ENCODE results near the gene TMEM248.
"Not testable (repeated sequence)": the region's sequence is repeated elsewhere in the genome, so short reads cannot be mapped to it uniquely, and the experiment has no call there.

TMEM248 gene, protein sequence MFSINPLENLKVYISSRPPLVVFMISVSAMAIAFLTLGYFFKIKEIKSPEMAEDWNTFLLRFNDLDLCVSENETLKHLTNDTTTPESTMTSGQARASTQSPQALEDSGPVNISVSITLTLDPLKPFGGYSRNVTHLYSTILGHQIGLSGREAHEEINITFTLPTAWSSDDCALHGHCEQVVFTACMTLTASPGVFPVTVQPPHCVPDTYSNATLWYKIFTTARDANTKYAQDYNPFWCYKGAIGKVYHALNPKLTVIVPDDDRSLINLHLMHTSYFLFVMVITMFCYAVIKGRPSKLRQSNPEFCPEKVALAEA
- 149 to 161 reads per million in 2 donors for total RNA-seq

DNA sequence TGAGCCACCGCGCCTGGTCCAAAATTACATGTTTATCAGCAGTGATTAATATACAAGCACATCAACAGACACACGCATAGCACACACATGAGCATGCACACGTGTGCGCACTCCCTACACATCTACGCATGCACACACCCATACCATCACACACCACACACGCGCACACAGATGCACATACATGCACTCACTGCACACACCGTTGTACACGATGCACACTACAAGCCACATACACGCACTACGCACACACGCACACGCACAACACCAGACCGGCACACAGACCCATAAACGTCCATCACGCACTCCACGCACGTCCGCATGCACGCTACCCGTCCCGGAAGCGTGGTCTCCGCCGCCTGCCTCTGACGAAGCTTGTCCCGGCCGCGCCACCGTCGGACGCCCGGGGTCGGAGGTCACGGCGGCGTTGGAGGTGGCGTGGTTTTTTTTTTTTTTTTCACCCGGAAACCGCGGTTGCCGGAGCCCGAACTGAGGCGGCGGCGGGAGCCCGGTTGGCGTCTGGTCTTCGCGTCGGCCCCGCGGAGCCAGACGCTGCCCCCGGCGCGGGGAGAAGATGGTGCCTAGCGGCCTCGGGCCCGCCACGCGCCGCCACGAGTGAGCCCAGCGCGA lies at the start of gene TMEM248:
TMEM248 (plus strand) TSS at position 457 of the 627 bp plus-strand sequence. CDS start 20,641 bp downstream, outside the sequence.
- DNase-seq = peak; percentile 90

DNA sequence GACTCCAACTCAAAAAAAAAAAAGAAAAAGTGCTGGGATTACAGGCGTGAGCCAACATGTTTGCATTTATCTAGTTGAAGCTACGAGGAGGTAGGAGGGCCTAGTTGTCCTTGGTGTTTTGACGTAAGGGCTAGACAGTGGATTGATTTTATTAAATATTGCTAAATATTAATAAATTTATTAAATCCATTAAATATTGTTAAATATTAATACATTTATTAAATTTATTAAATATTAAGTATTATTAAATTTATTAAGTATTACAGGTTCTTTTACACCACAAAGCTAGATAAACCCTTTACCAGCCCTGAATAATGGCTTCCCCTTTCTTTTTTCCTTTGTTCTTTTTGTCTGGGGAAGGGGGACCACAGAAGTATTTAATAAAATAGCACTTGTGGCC lies 47.5 kb upstream of the TMEM248 start:
- no peak for DNase-seq

DNA sequence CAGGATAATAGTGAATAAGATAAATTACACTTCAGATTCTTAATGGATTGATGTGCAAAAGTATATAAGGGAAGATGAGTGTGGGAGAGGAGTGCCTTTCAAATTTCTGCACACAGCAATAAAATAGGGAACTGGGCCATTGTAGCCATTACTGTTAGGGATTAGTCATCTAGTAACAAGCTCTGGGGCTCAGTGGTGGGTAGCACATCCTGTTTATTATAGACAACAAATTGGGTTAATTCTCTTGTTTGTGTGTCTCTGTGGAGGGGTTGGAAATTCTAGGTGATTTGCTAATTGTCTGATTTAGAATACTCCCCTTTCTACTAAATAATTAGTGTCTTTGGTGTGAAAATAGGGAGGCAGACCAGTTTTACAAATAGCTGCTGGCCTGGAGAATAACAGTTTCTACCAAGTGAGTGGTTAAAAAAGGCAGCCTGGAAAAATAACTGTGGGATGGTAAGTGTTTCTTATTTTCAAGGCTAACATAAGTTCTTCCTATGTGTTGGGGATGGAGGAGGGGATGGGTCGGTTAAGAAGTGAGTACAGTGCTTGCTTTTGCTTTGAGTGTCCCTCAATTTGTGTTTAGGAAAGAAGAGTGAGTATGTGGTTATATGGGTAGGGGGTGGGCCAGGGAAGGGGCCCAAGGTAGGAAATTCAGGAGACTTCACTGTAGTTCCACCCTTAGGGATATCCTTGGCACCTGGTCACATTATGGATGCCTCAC lies 43.3 kb upstream of the TMEM248 start:
- no peak for DNase-seq

DNA sequence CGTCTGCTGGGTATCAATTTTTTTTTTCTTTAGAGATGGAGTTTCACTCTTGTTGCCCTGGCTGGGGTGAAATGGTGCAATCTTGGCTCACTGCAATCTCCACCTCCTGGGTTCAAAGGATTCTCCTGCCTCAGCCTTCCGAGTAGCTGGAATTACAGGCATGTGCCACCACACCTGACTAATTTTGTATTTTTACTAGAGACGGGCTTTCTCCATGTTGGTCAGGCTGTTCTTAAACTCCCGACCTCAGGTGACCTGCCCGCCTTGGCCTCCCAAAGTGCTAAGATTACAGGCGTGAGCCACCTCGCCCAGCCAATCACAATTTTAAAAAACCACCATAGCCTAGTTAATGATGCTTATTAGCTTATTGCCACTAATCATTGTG lies 42.7 kb upstream of the TMEM248 start:
- DNase-seq = not testable (repeated sequence)

DNA sequence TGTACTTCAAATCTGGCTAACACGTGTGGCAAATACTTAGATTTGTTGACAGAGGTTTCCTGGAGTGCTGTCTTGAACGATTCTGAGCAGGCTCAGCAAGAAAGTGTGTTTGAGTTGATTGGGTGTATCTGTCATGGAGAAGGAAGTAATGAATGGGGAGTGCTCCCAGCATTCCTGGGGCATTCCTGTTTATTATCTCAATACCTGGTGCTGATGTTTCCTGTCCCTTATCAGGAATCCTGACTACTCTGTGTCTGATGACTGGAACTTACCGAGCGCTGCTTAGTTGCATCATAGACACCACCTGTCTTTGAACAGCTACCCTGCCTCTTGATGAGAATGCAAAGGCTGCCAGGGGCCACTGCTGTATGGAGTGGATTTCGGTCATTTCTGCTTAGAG lies 41.0 kb upstream of the TMEM248 start:
- DNase-seq = no peak

DNA sequence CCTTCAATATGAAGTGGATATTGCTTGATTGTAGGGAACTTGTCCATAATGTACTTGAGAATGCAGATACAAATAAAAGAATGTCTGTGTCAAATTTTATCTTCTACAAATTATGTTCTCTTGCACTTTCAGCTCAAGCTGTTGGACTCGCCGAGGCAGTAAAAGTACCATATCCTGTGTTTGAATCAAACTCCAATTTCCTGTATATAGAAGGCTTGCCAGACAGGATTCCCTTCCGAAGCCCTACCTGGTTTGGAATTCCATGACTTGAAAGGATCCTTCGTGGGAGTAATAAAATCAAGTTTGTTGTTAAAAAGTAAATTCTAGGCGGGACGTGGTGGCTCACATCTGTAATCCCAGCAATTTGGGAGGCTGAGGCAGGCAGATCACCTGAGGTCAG lies 40.4 kb upstream of the TMEM248 start:
- not testable (repeated sequence) for DNase-seq

DNA sequence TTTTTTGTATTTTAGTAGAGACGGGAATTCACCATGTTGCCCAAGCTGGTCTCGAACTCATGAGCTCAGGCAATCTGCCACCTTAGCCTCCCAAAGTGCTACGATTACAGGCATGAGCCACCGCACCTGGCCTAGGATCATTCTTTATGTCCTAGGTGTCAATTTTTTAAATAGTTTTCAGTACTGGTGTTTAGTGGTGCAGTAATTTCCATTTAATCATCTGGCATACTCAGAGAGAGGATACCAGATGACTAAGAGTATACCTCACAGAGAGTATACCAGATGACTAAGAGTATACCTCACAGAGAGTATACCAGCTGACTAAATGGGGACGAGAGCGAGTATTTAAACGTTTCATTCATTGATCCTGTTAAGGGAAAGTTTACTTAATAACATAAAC lies 37.3 kb upstream of the TMEM248 start:
- no peak for DNase-seq

DNA sequence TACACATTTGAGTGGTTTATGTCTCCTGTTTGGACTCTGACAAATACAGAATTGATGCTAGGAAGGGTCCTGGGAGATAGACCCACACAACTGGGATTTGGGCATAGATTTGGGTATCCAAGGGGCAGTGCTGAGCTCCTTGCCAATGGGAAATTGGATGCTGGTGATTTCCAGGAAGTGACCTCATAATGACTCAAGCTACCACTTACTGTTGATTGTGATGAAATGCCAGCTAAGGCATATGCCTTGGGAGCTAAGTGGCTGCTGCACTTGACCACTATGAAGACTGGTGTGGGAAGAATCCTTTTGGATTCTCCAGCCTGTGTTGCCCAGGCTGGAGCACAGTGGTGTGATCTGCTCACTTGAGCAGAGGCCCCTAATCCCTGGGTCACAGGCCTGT lies 36.5 kb upstream of the TMEM248 start:
- DNase-seq = not testable (repeated sequence)

DNA sequence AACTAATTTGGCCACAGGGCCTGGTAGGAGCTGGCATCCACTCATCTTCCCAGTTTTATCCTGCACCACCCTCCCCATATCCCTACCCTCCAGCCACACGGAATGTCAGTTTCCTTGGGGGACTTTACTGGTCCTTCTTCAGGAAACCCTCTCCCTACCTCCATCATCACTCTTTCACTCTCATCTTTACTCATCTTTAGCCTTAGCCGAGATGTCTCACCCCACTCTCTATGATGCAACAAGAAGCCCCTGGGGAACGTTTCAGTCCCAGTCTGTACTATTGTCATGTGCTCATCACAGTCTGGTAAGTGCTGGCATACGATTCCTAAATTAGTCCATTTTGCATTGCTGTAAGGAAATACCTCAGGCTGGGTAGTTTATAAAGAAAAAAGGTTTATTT lies 34.9 kb upstream of the TMEM248 start:
- no peak for DNase-seq

DNA sequence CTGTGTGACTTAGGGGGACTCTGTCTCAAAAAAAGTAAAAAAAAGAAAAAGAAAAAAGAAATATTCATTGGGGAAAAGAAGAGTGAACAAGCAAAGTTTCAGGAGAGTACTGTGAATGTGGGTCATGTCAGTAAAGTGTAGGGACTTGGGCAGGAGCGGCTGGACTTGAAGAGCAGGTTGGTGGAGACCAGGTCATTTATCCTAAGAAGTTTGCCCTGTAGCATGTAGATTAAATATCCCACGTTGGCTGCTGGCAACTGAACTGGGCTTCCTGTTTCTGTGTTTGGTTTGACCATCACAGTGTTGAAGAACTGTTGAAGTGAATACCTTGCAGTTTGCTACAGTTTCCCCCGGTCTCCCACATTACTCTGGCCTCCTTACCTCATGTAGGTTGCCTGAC lies 32.8 kb upstream of the TMEM248 start:
- not testable (repeated sequence) for DNase-seq

DNA sequence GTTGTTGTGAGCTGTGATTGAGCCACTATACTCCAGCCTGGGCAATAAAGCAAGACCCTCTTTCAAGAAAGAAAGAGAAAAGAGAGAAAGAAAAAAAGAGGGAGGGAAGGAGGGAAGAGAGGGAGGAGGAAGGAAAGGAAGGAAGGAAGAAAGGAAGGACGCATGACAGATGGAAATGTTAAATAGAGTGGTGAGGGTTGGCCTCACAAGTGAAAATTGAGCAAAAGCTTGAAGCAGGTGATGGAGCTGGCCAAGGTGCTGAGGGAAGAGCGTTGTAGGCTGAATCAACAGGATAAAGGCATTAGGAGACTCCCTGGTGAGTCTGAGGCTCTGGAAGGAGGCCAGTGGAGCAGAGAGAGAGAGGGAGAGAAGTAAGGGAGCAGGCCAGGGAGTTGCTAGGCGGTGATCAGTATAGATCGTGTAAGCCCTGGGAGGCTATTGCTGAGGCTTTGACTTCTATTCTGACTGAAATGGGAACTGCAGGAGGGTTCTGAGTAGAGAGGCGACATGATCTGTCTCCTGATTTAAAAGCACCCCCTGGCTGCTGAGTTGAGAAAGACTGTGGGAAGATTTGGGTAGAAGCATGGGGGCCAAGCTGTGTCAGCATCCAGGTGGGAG lies 26.5 kb upstream of the TMEM248 start:
- DNase-seq = no peak

DNA sequence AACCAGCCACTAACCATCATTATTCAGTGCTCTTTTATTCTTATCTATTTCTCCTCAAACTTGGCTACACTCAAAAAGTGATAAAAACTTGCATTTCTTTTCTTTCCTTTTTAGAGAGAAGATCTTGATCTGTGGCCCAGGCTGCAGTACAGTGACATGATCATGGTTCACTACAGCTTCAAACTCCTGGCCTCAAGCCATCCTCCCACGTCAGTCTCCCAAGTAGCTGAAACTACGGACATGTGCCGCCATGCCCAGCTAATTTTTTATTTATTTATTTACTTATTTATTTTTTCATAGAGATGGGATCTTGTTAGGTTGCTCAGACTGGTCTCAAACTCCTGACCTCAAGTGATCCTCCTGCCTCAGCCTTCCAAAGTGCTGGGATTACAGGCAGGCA lies 24.6 kb upstream of the TMEM248 start:
- DNase-seq = no peak

DNA sequence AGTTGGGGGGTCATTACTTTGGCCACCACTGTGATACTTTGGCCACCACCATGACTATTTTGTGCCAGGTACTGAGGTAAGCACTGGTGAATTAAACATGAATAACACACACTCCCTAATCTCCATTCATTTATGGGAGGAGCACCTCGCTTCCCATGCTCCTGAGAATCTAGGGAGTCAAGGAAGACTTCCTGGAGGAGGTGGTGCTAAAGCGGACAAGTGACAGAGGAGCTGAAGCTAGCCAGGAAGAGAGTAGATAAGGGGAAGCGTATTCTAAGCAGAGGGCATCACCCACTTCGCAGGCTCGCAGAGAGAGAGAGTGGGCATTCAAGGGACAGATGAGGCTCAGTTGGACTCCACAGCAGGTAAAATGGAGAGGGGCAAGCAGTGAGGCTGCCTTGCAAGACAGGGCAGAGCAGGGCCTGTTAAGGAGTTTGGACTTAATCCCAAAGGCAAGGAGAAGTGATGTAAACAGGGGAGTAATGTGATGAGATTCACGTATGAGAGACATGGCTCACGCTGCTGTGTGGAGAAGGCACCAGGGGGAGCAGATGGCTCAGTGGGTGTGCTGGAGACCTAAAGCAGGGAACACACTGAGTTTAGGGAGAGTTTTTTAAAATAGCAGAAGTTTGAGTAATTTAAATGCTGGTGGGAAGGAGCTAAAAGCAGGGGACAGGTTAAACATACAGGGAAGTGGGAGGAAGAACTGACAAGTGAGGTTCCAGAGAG lies 21.3 kb upstream of the TMEM248 start:
- no peak for DNase-seq

DNA sequence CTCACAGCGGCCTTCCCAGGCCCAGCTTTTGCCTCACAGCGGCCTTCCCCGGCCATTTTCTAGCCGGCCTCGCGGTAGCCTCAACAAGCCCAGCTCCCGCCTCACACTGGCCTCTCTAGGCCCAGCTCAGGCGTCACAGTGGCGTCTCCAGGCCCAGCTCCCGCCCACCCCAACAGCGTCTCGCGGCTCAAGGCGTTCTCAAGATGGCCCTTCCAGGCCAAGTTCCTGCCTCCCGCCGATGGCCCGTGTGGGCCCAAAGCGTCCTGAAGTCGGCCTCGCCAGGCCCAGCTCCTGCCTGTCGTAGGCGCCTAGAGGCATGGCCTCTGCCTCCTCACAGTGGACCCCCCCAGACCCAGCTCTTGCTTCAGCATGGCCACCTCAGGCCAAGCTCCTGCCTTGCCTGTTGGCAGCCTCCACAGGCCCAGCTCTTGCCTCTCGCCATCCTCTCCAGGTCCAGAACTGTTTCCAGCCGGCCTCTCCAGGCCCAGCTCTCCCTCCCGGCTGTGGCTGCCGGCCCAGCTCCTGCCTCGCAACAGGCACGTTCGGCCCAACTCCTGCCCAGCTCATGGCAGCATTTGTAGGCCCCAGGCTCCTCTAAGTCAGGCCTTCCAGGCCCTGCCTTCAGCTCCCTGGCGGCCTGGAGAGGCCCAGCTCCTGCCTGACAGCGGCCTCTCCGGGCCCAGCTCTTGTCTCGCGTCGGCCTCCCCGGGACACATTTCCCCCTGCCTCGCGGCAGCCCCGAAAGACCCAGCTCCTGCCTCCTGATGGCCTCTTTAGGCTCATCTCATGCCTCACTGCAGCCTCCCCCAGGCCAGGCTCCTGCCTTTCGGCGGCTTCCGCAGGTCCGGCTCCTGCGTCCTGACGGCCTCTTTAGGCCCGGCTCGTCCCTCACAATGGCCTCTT lies 18.8 kb upstream of the TMEM248 start:
- DNase-seq = no peak

DNA sequence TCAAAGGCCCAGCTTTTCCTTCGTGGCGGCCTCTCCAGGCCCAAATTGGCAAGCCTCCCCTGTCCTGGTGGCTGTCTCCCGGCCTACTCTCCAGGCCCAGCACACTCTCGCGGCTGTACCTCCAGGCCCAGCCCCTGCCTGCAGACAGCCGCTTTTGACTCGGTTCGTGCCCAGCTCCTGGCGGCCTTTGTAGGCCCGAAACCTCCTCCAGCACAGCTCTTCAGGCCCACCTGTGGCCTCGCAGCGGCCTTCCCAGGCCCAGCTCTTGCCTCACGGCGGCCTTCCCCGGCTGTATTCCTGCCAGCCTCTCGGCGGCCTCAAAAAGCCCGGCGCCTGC lies 18.2 kb upstream of the TMEM248 start:
- DNase-seq = no peak

DNA sequence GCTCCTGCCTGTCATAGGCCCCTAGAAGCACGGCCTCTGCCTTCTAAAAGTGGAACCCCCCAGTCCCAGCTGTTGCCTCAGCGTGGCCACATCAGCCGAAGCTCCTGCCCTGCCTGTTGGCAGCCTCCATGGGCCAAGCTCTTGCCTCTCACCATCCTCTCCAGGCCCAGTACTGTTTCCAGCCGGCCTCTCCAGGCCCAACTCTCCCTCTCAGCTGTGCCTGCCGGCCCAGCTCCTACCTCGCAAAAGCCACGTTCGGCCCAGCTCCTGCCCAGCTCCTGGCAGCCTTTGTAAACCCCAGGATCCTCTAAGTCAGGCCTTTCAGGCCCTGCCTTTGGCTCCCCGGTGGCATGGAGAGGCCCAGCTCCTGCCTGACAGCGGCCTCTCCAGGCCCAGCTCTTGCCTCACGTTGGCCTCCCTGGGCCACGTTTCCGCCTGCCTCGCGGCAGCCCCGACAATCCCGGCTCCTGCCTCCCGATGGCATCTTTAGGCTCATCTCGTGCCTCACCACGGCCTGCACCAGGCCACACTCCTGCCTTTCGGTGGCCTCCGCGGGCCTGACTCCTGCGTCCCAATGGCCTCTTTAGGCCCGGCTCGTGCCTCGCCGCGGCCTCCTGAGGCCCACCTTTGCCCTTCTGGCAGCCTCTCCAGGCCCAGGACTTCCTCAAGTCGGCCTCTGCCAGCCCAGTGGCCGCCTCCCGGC lies 17.5 kb upstream of the TMEM248 start:
- DNase-seq = no peak

DNA sequence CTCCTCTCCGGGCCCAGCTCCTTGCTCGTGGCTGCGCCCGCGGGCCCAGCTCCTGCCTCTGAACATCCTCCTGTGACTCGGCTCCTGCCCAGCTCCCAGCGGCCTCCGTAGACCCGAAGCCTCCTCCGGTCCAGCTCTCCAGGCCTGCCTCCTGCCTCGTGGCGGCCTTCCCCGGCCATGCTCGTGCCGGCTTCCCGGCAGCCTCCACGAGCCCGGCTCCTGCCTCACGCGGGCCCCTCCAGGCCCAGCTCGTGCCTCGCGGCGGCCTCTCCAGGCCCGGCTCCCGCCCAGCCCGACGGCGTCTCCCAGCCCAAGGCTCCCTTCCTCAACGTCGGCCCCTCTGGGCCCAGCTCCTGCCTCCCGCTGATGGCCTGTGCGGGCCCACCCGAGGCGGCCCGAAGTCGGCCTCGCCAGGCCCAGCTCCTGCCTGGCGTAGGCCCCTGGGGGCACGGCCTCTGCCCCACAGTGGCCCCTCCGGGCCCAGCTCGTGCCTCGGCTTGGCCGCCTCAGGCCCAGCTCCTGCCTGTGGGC lies 16.9 kb upstream of the TMEM248 start:
- DNase-seq = no peak

DNA sequence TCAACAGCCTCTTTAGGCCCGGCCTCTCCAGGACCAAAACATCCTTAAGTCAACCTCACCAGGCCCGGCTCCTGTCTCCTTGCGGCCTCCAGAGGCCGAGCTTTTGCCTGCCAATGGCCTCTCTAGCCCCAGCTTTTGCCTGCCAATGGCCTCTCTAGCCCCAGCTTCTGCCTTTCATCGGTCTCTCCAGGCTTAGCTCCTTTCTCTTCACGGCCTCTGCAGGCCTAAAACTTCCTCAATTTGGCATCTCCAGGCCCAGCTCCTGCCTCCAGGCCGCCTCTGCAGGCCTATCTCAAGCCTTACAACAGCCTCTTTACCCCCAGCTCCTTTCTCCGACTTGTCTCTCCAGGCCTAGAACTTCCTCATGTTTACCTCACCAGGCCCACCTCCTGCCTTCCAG lies 15.7 kb upstream of the TMEM248 start:
- DNase-seq = no peak

DNA sequence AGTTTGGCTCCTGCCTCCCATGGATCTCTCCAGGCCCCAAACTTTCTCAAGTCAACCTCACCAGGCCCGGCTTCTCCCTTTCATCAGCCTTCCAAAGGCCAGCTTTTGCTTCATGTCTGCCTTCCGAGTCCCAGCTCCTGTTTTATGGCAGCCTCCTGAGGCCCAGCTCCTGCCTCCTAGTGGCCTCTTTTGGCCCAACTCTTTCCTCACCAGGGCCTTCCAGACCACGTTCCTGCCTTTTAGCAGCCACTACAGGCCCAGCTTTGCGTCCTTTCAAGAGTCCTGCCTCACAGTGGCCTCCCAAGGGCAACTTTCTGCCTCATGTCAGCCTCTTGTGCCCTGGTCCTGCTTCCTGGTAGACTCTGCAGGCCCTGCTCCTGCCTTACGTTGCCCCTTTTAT lies 15.3 kb upstream of the TMEM248 start:
- no peak for DNase-seq

DNA sequence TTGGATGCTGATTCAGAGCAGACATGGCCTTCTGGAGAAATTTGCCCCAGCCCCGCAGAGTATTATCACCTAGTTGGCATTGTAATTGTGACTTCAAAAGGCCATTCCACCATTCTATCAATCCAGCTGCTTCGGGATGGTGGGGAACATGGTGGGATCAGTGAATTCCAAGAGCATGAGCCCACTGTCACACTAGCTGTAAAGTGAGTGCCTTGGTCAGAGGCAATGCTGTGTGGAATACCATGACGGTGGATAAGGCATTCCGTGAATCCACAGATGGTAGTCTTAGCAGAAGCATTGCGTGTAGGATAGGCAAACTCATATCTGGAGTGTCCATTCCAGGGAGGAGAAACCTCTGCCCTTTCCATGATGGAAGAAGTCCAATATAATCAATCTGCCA lies 13.3 kb upstream of the TMEM248 start:
- no peak for DNase-seq

DNA sequence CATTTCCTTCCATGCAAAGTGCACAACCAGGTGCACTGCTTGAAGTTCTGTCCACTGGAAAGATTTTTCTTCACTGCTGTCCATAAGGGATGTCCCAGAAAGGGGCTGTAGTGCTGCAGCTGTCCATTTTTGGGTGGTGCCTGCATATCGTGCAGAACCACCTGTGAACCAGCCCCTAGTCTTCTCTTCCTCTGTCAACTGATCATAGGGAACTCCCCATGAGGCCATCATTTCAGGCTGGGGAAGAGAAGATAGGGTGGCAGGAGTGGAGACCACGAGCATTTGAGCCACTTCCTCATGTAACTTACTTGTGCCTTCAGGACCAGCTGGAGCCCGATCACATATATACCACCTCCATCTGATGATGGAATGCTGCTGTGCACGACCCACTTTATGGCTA lies 12.4 kb upstream of the TMEM248 start:
- DNase-seq = not testable (repeated sequence)
